ENCODE measurements around the gene CEP170B. TPM values are rescaled to one million over a fixed set of nuclear protein-coding genes. Genes with fewer than 3 reads are reported as not detected.

The CEP170B gene
- total and polyA plus RNA-seq, 2 of the 8 experiments (the other 6 are each of a cell fraction or from before 2014, with no cell fraction given): 9.1 to 33.8 TPM

DNA sequence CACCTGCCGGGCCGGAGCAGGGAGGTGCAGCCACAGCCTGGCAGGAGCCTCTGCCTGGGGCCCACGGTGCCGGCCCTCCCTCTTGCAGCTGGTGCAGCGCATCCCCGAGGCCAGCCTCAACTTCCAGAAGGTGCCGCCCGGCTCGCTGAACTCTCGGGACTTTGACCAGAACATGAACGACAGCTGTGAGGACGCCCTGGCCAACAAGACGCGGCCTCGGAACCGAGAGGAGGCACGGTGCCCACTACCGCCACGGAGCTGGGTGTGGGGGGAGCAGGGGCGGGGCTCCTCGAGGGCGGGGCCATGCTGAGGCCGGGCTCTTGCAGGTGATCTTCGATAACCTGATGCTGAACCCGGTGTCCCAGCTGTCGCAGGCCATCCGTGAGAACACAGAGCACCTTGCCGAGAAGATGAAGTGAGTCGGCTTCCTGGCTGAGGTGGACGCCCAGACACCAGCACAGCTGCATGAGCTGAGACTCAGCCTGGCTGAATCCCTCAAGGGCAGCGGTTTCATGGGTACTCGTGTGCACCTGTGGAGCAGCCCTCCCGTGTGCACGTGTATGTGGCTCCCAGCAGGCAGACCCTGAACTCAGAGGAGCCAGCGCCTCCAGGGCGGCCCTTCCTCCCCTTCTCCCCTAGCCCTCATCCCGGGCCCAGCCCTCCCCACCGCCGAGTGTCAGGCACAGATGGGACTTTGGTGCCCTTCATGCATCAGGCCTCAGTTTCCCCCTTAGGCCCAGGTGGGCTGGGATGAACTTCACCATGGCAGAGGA lies 28.6 kb downstream of the CEP170B start (continued):
- no peak for TF ChIP-seq RAD21 (IDR thresholded peaks at IDR 0.05 in 1 of 2, conservative IDR thresholded peaks at IDR 0.05 in 1 of 2; ENCODE audit: low read depth in 2 of 2, low read length in 2 of 2)
- no peak for TF ChIP-seq POLR2A (IDR thresholded peaks at IDR 0.05; ENCODE audit: control extremely low read depth in 1 of 2, low read depth in 2 of 2, low read length in 2 of 2)
- TF ChIP-seq MAFK (IDR thresholded peaks at IDR 0.05; ENCODE audit: low read depth, low read length): no peak

All from H1 (cell line).